ENCODE measurements around the gene LRAT.
"Not testable (repeated sequence)": the region's sequence is repeated elsewhere in the genome, so short reads cannot be mapped to it uniquely, and the experiment has no call there.

GRCh38 chr4:154723601-154724000 lies 20.2 kb upstream of the LRAT start:
- TF ChIP-seq CTCF (conservative IDR thresholded peaks at IDR 0.05; ENCODE audit: low read depth in 2 of 2); POLR2AphosphoS5 (IDR thresholded peaks at IDR 0.05; ENCODE audit: low read depth); REST (IDR thresholded peaks at IDR 0.05; ENCODE audit: unreplicated experiment); EZH2 (IDR thresholded peaks at IDR 0.05; ENCODE audit: low read depth, unreplicated experiment); EZH2phosphoT487 (IDR thresholded peaks at IDR 0.05; ENCODE audit: unreplicated experiment); JUNB (IDR thresholded peaks at IDR 0.05; ENCODE audit: unreplicated experiment); CREB1 (CRISPR knock-in tag; IDR thresholded peaks at IDR 0.05; ENCODE audit: low read depth); ZNF114 (CRISPR knock-in tag; IDR thresholded peaks at IDR 0.05); STAT1 (IDR thresholded peaks at IDR 0.05; ENCODE audit: unreplicated experiment); ETS1 (IDR thresholded peaks at IDR 0.05): not testable (repeated sequence)
